ENCODE data around the gene SERPINB10. TPM values are rescaled to one million over a fixed set of nuclear protein-coding genes. Genes with fewer than 3 reads are reported as not detected.

The SERPINB10 gene
- total RNA-seq, 1 donor from 2014 or later, result not detected

DNA sequence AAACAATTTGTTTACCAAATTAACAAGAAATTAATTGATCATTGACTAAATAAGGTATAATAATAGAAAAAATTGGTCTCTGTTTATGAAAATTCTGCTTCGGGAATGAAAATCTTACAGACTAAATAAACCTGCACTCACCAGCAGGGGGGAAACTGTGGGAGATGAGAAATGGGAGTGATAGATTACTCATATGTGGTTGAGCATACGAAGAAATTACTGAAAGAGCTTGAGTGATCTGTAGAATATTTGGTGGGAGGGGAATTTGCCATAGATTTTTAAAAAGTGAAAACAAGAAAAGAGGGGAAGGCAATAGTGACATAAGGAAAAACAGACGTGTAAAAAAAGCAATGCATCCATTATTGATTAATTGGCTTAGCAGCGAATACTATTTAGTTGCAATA lies 43.5 kb downstream of the SERPINB10 start:
- no peaks in the 10 kb centered on the region for H3K36me3 ChIP-seq (ENCODE audit: insufficient read depth, low read length)
- H3K4me3 ChIP-seq (ENCODE audit: insufficient read depth, low read depth, low read length), result no peak overlapping the region
- Mint-ChIP-seq H3K27me3 (ENCODE audit: low read depth, unreplicated experiment) (peaks cover 3% of the 10 kb centered on the region), H3K27ac (ENCODE audit: unreplicated experiment) (no peak overlapping the region), H3K4me3 (ENCODE audit: unreplicated experiment) (no peak overlapping the region), H3K36me3 (ENCODE audit: low read depth, unreplicated experiment) (no peaks in the 10 kb centered on the region), H3K9me3 (ENCODE audit: unreplicated experiment) (no peaks in the 10 kb centered on the region), H3K4me1 (ENCODE audit: low read depth, unreplicated experiment) (no peaks in the 10 kb centered on the region)
- no peaks in the 10 kb centered on the region for H3K27me3 ChIP-seq (ENCODE audit: insufficient read depth, low read length)
- TF ChIP-seq EZH2 (IDR thresholded peaks at IDR 0.05; ENCODE audit: insufficient read depth, low read length), result no peak
- TF ChIP-seq, protein P1, sequence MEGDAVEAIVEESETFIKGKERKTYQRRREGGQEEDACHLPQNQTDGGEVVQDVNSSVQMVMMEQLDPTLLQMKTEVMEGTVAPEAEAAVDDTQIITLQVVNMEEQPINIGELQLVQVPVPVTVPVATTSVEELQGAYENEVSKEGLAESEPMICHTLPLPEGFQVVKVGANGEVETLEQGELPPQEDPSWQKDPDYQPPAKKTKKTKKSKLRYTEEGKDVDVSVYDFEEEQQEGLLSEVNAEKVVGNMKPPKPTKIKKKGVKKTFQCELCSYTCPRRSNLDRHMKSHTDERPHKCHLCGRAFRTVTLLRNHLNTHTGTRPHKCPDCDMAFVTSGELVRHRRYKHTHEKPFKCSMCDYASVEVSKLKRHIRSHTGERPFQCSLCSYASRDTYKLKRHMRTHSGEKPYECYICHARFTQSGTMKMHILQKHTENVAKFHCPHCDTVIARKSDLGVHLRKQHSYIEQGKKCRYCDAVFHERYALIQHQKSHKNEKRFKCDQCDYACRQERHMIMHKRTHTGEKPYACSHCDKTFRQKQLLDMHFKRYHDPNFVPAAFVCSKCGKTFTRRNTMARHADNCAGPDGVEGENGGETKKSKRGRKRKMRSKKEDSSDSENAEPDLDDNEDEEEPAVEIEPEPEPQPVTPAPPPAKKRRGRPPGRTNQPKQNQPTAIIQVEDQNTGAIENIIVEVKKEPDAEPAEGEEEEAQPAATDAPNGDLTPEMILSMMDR (IDR thresholded peaks at IDR 0.05; ENCODE audit: insufficient read depth, low read depth, low read length), result peak; percentile 50
- H2AFZ ChIP-seq (ENCODE audit: low read depth, low read length), result no peak overlapping the region
- FAIRE-seq, result peak; percentile 52
- no peaks in the 10 kb centered on the region for H3K79me2 ChIP-seq (ENCODE audit: insufficient read depth, low read length)
- H4K20me1 ChIP-seq (ENCODE audit: insufficient read depth, low read length), result no peaks in the 10 kb centered on the region
- H3K9me3 ChIP-seq (ENCODE audit: insufficient read depth, low read depth, low read length), result no peaks in the 10 kb centered on the region
- H3K4me2 ChIP-seq (ENCODE audit: low read length), result no peak overlapping the region
- H3K4me1 ChIP-seq (ENCODE audit: insufficient read depth, low read length), result no peaks in the 10 kb centered on the region
- H3K27ac ChIP-seq (ENCODE audit: low read depth, low read length), result no peak overlapping the region
- H3K9ac ChIP-seq (ENCODE audit: low read length), result no peak overlapping the region
- DNase-seq (ENCODE audit: low read depth), result peak; percentile 18

DNA sequence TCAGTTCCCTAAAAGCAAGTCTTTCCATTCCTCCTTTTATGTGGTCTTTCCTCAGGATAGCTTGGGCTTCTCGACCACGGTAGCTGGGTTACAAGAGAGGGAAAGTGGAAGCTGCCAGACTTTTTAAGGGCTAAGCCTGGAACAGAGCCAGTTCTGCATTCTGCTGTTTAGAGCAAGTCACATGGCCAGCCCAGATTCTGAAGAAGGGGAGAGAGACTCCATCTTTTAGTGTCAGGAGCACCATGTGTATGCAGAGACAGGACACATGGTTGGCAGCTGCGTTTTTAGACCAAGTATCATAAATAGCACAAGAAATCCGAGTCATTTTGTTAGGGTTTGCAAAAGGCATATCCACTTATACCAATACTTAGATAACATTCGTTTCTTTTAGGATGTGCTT lies 46.1 kb downstream of the SERPINB10 start:
- H3K4me2 ChIP-seq (ENCODE audit: low read length), result no peak overlapping the region
- no peak overlapping the region for H3K9ac ChIP-seq (ENCODE audit: low read length)
- Mint-ChIP-seq H3K27ac (ENCODE audit: unreplicated experiment) (no peak overlapping the region), H3K36me3 (ENCODE audit: low read depth, unreplicated experiment) (no peaks in the 10 kb centered on the region), H3K9me3 (ENCODE audit: unreplicated experiment) (no peaks in the 10 kb centered on the region), H3K27me3 (ENCODE audit: low read depth, unreplicated experiment) (no peaks in the 10 kb centered on the region), H3K4me1 (ENCODE audit: low read depth, unreplicated experiment) (no peaks in the 10 kb centered on the region), H3K4me3 (ENCODE audit: unreplicated experiment) (no peak overlapping the region)
- H4K20me1 ChIP-seq (ENCODE audit: insufficient read depth, low read length), result no peaks in the 10 kb centered on the region
- H3K9me3 ChIP-seq (ENCODE audit: insufficient read depth, low read depth, low read length), result no peaks in the 10 kb centered on the region
- H2AFZ ChIP-seq (ENCODE audit: low read depth, low read length), result no peak overlapping the region
- no peaks in the 10 kb centered on the region for H3K4me1 ChIP-seq (ENCODE audit: insufficient read depth, low read length)
- FAIRE-seq (no peak), DNase-seq (ENCODE audit: low read depth) (no peak)
- H3K27ac ChIP-seq (ENCODE audit: low read depth, low read length), result no peak overlapping the region
- no peaks in the 10 kb centered on the region for H3K27me3 ChIP-seq (ENCODE audit: insufficient read depth, low read length)
- no peaks in the 10 kb centered on the region for H3K79me2 ChIP-seq (ENCODE audit: insufficient read depth, low read length)
- H3K4me3 ChIP-seq (ENCODE audit: insufficient read depth, low read depth, low read length), result no peak overlapping the region
- no peaks in the 10 kb centered on the region for H3K36me3 ChIP-seq (ENCODE audit: insufficient read depth, low read length)
- TF ChIP-seq EZH2 (IDR thresholded peaks at IDR 0.05; ENCODE audit: insufficient read depth, low read length), result no peak
- TF ChIP-seq, protein P1 (IDR thresholded peaks at IDR 0.05; ENCODE audit: insufficient read depth, low read depth, low read length), result no peak

DNA sequence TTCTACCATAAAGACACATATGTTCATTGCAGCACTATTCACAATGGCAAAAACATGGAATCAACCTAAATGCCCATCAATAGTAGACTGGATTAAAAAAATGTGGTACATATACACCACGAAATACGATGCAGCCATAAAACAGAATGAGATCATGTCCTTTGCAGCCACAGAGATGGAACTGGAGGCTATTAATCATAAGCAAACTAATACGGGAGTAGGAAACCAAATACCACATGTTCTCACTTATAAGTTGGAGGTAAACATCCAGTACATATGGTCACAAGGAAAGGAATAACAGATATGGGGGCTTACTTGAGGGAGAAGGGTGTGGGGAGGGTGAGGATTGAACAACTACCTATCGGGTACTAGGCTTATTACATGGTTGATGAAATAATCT lies 49.0 kb downstream of the SERPINB10 start:
- Histone ChIP-seq H3K27ac (ENCODE audit: low read depth, low read length) (no peak overlapping the region), H3K36me3 (ENCODE audit: insufficient read depth, low read length) (no peaks in the 10 kb centered on the region), H4K20me1 (ENCODE audit: insufficient read depth, low read length) (no peaks in the 10 kb centered on the region), H3K4me1 (ENCODE audit: insufficient read depth, low read length) (no peaks in the 10 kb centered on the region), H3K27me3 (ENCODE audit: insufficient read depth, low read length) (no peaks in the 10 kb centered on the region), H2AFZ (ENCODE audit: low read depth, low read length) (no peak overlapping the region), H3K4me3 (ENCODE audit: insufficient read depth, low read depth, low read length) (no peak overlapping the region), H3K4me2 (ENCODE audit: low read length) (no peak overlapping the region), H3K79me2 (ENCODE audit: insufficient read depth, low read length) (no peaks in the 10 kb centered on the region), H3K9ac (ENCODE audit: low read length) (no peak overlapping the region), H3K9me3 (ENCODE audit: insufficient read depth, low read depth, low read length) (no peaks in the 10 kb centered on the region)
- H3K27me3 Mint-ChIP-seq (ENCODE audit: low read depth, unreplicated experiment), result no peaks in the 10 kb centered on the region
- TF ChIP-seq EZH2 (IDR thresholded peaks at IDR 0.05; ENCODE audit: insufficient read depth, low read length), result no peak
- FAIRE-seq (no peak), DNase-seq (ENCODE audit: low read depth) (no peak)
- no peak overlapping the region for H3K27ac Mint-ChIP-seq (ENCODE audit: unreplicated experiment)
- H3K4me3 Mint-ChIP-seq (ENCODE audit: unreplicated experiment), result no peak overlapping the region
- no peaks in the 10 kb centered on the region for H3K4me1 Mint-ChIP-seq (ENCODE audit: low read depth, unreplicated experiment)
- H3K9me3 Mint-ChIP-seq (ENCODE audit: unreplicated experiment), result peaks cover 2% of the 10 kb centered on the region
- no peaks in the 10 kb centered on the region for H3K36me3 Mint-ChIP-seq (ENCODE audit: low read depth, unreplicated experiment)
